ENCODE measurements around the gene NUDT13.

Gene NUDT13

DNA sequence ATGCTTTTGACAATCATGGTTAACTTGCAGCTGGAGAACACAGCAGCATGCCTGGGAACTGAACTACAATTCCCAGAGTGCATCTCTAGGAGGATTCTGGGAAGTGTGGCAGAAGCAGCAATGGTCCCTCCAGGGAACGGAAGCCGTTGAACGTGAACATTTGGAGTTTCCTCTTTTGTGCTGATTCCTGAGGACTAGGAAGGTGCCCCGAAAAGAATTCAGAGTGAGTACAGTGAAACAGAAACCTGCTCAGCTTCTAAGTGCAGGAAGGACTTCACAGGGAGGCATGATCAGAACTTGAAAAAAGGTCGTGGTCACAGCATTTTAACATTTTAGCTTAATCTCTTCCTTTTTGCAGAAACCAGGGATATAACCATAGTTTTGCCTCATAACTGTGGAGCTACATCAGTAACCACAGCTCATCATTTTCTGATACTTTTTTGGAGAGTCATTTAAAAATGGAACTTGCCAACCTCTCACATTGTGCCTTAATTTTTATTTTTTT is at the start of gene NUDT13:
NUDT13 (plus strand) TSS at position 111 of the 505 bp plus-strand sequence. CDS start 3,911 bp downstream, outside the sequence.
- peak; percentile 26 for DNase-seq

DNA sequence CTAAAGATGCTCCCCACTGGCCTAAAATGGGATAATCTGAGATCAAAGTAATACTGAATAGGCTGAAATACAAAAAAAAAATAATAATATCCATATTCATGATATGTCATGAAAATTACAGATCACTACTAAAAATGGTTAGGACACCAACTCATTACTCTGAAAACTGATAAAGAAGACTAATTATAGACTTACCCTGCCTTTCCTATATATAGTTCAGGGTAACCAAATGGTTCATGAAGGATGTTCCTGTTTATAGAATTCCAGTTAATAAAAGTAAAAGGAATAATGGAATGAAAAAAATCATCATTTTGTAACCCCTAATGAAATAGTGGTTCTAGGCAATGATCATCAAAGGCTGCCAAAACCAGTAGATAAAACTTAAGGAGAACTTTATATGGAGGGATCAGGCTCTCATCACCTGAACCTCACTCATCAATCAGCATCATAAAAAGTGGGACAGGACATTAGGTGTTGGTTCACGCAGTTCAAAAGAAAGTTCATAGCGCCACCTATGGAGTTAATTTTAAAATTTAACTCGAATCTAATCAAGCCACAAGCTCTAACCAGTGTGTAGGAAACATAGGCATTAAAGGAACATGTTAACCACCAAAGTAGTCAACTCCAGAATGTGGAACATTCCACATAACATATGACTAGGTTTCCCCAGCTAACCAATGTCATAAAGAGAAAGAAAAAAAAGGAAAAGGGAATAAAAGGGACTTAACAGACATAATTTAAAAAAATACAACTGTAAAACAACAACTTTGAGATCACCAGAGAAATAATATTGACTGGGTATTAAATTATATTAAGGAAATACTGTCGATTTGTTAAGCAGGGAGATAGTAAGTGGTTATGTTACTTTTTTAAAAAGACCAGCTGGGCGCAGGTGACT is 49.3 kb upstream of the NUDT13 start:
- DNase-seq: no peak

DNA sequence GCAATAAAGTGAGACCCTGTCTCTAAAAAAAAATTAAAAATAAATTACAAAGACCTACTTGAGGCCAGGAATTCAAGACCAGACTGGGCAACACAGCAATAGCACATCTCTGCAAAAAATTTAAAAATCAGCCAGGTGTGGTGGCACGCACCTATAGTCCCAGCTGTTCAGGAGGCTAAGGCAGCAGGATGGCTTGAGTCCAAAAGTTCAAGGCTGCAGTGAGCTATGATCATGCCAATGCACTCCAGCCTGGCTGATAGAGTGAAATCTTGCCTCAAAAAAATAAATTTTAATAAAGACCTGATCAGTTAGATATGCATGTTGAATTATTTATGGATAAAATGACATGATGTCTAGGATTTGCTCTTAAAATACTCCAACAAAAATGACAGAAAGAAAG is 48.5 kb upstream of the NUDT13 start:
- no peak for DNase-seq

DNA sequence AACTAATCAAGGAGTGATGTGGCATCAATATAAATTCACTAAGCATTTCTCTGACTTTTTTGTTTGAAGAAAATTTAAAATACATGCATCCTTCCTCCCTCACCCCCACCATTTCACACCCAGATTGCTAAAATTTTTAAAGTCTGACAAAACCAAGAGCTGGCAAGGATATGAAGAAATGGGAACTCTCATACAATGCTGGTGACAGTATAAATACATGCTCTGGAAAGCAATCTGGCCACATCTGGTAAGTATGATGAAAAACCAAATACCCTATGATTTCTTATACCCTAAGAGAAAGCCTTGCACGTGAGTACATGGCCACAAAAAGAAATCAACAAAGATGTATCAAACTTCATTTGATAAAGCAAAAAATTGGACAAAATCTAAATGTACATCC is 44.8 kb upstream of the NUDT13 start:
- DNase-seq: no peak

DNA sequence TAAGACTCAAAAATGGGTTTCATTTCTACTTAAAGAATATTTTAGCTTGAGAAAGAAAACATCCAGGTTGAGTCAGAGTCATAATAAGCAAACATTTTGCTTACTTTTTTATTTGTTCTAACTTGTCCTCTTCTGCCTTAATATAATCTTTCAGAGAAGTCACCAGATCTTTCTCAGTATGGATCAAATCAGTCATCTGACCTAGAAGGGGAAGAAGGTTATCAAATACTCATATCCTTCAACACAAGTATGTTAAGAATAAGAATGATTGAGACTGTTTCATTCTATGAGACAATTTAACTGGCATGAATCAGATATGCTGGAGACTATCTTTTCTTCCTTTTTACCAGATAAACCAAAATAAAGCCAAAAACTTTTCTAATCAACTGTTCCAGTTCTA is 36.6 kb upstream of the NUDT13 start:
- no peak for DNase-seq

DNA sequence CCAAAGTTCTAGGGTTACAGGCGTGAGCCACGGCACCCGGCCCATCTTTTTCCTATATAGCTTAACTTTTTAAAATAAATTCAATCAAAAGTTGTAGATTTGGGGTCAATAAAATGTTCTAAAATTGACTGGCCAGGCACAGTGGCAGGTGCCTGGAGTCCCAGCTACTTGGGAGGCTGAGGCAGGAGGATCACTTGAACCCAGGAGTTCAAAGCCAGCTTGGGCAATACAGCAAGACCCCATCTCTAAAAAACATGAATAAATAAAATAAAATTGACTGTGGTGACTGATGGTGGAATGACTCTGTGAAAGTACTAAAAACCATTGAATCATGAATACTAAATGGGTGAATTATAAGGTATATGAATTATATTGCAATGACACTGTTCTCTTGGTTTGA is 34.4 kb upstream of the NUDT13 start:
- DNase-seq: no peak

DNA sequence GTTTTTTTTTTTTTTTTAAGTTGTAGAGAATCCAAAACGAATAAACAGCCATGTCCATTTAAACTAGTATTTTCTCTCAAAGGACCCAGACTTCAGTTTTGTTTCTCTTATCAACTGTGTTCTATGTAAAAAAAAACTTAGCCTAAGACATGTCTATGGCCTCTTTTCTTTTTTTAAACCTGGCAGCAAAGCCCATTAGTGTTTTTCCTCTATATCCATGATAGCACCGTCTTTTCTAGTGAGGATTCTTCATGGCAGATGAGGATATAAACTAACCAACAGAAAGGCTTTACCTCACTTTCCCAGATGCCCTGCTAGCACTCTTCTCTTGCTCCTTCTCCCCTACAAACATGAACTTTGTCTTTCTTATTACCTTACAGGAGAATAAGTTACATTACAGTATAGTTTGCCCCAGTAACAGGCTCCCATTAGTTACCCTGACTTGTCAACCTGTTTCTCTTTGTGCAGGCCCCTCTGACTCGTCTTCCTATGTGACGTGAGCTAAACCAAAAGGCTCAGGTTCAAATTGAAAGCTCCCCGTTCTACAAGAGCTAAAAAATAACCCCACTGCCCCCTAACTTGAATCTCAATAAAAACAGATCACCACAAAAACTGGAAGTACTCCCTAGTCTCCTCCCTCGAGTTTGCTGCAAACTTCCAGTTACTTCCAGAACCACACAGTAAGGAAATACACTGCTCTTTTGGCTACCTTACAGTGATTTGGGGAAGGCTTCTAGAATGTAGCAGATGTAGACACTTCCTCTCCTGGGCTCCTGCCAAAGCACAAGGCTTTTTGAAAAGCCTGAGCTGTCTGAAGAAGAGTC is 33.7 kb upstream of the NUDT13 start:
- DNase-seq: no peak

DNA sequence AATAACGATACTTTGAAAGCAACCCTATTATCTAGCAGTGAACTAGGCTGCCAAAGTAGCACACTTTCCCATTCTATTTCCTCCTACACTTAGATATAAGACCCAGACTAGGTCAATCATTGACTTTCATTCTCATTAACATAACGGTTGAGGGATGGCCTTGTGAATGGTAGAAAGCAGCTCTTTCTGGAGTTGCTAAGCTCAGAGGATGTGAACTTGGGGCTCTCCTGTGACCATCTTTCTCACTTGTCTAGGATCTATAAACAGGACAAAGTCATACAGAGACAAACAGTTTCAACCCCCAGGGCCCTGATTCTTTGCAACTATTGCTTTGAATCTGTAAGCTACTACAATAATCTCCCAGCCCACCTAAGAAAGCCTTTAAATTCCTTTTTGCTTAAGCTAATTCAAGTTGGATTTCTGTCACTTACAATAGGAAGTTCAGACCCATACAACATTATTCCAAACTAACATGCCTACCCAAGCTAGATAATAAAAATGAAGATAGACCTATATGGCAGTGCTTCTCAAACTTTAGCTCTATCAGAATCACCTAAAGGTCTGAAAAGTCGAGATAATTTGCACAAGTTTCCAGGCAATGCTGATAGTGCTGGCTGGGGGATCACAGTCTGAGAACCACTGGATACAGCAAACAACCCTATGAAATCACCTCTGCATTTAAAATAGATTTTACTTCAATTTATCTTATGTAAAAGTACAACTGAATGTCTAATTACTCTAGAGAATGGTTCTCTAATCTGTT is 30.3 kb upstream of the NUDT13 start:
- no peak for DNase-seq

DNA sequence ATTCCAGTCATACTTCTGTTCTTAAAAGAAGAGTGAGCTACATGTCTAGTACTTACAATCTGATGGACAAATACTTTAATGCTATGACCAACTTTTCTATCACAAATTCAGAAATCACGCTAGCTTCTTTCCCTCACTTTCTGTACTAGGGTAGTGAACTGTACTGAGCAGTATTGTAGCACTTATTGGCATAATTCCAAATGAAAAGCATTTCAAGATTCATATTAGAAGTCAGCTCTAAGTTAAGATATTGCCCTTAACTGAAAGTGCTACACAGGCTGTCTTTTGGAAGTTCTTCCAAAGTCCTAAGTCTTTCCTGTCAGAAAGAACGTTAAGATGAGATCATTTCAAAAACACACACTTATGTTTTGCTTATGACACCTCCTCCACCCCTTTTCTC is 27.0 kb upstream of the NUDT13 start:
- DNase-seq: no peak

DNA sequence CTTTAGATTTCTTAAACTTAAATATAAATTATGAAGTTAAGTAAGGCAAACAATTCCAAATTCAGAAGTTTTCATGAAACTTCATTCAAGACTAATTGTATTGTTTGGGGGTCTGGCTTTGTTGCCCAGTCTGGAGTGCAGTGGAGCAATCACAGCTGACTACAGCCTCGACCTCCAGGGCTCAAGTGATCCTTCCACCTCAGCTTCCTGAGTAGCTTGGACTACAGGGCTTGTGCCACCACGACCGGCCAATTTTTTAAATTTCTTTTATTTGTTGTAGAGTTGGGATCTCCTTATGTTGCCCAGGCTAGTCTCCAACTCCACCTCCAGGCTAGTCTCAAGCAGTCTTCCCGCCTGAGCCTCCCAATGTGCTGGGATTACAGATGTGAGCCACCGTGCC is 26.0 kb upstream of the NUDT13 start:
- DNase-seq: no peak

DNA sequence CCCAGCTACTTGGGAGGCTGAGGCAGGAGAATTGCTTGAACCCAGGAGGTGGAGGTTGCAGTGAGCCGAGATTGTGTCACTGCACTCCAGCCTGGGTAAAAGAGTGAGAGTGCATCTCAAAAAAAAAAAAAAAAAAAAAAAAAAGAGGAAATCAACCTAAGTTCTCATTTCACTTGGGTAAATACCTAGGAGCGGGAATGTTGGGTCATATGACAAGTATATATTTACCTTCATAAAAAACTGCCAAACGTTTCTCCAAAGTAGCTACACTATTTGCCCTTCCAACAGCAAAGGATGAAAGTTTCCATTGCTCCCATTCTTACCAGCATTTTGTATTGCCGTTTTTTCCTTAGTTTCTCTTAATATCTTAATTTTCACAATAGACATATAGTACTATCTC is 23.4 kb upstream of the NUDT13 start:
- no peak for DNase-seq

DNA sequence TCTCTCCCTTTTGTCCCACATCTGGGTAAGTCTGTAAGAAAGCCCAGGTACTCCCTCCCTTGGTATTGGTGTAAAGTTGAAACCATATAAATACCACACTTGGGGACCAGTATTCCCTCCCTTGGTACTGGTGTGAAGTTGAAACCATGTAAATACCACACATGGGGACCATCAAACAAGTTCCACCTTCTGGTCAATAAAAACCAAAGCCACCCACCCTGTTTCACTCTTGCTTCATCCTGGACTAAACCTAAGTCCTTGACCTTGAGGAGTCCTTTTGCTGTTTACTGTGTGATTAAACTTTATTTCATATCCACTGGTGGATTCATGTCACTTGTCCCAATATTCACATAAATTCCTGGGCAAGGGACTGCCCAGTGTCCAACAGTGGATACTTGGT is 22.0 kb upstream of the NUDT13 start:
- no peak for DNase-seq

DNA sequence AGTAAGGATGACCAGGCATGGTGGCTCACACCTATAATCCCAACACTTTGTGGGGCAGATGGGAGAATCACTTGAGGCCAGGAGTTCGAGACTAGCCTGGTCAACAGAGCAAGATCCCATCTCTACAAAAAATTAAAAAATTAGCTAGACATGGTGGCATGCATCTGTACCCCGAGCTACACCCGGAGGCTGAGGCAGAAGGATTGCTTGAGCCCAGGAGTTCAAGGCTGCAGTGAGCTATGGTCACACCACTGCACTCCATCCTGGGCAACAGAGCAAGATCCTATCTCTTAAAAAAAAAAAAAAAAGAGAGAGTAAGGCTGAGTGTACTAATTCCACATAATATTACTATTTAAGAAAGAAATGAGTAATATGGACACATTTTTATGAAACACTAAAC is 17.4 kb upstream of the NUDT13 start:
- no peak for DNase-seq

DNA sequence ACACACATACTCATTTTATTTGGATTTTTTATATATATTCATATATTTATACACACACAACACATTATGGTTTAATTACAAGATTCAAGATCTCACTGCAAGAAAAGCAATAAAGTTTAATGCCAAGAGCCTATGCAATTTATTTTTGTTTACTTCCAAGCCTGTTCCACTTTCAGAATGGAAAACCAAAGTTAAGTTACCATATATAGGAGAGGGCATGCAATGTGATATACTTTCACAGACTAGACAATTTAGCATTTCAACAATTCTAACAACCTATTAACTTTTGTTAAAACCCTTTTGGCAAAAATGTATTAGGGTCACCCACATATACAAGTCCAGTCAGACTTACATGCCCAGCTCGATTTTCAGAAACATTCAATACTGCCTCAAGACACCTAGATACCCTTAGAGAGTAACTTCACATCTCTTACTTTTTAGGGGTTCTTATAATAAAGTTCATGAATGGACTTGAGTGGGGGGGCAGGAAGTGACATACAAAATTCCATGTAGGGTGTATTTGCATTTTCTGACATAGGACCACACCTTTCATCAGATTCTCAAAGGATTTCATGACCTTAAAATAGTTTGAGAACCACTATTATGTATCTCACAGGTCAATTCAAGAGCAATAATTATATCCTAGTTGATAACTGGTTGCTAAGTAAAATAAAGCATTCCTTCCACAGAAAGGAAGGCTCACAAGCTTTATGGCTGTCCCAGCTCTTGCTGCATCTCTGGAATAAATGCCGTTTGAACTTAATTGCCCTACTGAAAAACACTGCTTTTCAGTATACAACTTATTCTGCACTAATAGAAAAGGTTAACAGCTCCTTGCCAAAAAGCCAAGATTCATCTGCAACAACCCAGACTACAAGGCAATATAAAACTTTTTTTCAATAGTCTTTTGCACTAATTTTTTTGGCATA is 16.1 kb upstream of the NUDT13 start:
- DNase-seq: no peak

DNA sequence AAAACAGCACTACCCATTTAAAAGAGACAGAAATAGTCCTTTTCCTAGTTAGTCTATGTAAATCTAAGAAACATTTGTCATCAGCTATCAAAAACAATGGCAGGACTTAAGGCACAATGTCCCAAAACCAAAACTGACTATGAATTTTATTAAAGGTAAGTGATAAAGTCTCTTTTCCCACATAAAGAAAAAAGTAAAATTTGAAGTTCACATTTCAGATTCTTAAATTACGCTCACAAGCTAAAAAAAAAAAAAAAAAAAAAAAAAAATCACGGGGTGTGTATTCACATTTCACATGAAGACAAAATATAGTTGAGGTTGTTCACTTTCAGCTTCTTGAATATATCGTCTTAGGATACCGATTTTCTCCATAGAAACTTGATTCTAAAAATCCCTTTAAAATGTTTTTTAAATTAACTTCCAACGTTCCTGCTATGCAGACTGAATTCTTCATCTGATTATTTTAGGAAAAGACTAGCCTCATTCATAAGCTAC is 15.2 kb upstream of the NUDT13 start:
- no peak for DNase-seq

DNA sequence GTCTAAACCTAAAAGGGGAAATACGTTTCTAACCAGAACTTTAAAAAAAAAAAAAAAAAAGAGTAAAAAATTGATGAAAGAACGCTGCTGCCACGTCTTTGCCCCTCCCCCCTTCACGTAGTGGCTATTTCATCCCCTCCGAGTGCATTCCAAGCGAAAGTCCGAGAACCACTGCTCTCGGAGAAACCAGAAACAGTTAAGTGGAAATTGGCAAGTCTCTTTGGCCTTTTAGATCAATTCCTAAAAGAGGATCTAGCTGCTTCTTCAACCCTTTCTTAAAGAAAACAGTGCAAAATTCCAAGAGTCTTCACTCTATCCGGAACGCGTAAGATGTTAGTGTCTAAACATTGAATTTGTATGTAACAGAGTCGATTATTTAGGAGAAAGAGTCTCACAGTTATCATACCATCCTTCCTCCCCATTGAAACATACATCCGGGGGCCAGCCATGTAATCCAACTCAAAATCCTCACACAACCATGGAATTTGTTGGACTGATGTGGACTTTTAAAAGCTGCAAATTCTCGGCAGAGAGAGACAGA is 14.7 kb upstream of the NUDT13 start:
- DNase-seq: peak; percentile 9

DNA sequence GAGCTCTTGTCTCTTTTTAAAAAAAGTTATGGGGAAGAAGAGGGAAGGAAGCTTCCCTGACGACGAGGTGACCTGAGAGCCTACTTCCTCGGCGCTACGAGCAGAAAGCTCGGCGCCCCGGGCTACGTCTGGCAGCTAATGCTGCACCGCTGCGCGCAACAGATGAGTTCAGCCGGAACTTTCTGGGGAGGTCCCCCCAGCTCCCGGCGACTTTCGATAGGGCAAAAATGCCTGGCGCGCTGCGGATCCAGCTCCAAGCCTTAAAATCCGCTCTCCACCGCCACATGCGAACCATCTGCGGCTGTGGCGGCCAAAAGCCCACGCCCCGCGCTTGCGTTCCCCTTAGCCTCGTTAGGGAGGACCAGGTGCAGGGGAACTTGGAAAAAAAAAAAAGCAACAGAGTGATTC is 14.2 kb upstream of the NUDT13 start:
- DNase-seq: peak; percentile 72

DNA sequence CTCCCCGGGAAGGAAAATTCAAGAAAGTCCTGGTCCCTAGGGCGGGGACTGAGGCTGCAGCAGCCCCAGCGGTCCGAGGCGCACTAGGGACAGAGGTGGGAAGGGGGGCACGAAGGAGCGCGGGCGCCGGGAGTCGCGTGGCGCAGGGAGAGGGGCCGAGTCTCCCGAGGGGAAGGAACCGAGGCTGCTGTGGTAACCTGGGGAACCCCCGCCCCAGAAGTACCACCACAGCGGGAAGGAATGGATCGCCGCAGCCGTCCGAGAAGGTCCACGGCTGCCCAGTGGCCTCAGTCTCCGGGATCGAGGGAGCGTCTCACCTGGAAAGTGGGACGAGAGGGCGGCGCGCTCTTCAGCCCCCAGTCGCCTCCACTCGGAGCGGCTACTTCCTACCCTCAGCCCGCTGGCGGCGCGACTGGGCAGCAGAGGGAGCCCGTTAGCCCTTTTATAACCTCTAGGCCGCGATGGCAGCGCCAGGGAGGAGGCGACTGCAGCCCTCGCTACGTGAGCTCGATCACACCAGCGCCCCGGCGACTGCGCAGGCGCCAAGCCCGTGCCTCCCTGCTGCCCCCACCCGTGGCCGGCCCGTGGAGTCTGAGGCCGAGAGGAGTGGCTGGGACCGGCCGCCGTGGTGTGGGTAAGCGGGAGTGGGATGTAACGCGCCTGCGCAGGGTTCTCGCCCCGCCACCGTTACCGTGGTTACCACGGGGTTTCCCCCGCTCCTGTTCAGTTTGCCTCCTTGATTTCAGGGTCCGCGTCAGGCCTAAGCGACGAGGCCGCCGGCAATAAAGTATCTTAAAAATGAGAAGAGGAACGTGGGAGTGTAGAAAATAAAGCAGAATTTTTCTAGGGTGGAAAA is 13.6 kb upstream of the NUDT13 start, which contains the start of gene P4HA1:
P4HA1 (minus strand) TSS at position 418 of the 856 bp plus-strand sequence. CDS start 21,983 bp downstream, outside the sequence.
- DNase-seq: peak; percentile 98

DNA sequence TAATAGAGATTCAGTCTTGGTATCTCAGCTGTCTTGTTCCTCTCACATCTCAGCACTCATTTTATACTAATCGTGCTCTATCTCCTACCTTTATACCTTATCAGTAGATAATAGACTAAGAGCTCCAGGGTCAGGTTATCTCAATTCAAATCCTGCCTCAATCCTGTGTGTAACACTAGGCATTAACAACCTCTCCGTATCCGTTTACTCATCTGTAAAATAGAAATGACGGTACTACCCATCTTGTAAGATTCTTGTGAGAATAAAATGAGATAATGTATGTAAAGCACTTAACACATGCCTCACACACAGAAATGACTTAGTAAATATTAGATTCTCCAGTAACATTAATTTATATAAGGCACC is 13.0 kb upstream of the NUDT13 start:
- no peak for DNase-seq

DNA sequence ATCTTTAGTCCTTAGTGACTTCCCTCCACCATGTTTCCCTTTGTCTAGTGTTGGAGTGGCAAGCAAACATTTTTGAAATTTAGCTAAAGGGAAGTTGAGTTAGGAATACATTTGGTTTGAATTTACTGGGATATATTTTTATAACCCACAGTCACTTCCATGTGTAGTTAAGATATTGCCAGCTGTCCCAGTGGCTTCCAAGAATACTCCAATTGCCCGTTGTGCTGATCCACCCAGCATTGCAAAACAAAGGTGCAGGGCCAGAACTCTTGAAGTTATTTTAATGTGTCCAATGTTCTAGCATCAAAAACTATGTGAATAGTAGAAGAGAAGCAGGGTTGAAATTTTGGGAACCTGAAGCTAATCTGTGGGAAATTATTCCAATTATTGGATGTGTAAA is 11.1 kb upstream of the NUDT13 start:
- no peak for DNase-seq

All from stimulated activated CD4-positive, alpha-beta T cell treated with anti-CD3 and anti-CD28 coated beads, Interleukin-4, amount 100 ng/mL, for 1 hour (primary cell).